AG09309 (cell line): Measurements from ENCODE around the gene LAMB3.

Source experiments
- DNase-seq: peaks from one replicate; pipeline ENCODE4 v3.0.0-alpha.2; 2010; ENCODE audit warnings: low read depth
- H3K4me3 ChIP-seq: 2 replicates; pipeline ENCODE4 v1.5.1; 2011; ENCODE audit warnings: mild to moderate bottlenecking, low read depth, low read length, moderate library complexity; ENCODE audit not compliant: control insufficient read depth
- TF ChIP-seq, protein P1 (sequence below): IDR thresholded peaks from 2 replicates; pipeline ENCODE4 v1.5.1; 2011; ENCODE audit warnings: mild to moderate bottlenecking, low read depth, low read length, inconsistent platforms; ENCODE audit not compliant: insufficient read depth, control insufficient read depth; ENCODE audit errors: missing control alignments

LAMB3 gene

DNA sequence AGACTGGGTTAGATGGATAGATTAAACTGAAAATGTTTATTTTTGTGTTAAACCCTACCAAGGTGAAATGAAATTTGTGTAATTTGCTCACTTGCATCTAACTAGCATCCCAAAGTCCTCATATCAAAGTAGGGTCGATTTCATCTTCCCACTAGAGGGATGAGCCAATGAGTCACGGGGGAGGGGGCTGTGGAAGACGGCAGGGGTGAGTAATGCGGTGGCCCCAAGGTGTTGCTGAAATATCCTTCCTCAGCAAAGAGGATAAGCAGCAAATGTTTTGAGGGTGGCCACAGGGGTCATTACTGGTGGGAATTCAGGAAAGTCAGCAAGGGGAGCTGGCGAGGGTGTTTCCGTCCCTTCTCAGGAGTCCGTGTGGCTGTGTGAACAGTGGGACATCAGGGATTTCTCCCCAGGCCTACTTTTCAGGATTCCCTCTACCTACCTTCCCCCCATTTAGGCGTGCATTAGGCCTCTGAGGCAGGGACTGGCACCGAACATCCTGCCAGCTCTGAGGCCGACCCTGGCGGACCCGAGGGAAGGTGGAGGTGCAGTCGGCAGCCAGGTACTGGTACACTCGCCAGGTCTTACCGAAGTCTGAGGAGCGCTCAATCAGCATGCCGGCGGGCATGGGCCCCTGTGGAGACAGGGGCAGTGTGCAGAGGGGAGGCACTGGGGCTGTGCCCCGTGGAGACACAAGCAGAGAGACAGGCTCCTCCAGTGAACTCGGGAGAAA lies 18.1 kb downstream of the LAMB3 start:
- no peak for DNase-seq
- no peak overlapping the region for H3K4me3 ChIP-seq
- TF ChIP-seq, protein P1, sequence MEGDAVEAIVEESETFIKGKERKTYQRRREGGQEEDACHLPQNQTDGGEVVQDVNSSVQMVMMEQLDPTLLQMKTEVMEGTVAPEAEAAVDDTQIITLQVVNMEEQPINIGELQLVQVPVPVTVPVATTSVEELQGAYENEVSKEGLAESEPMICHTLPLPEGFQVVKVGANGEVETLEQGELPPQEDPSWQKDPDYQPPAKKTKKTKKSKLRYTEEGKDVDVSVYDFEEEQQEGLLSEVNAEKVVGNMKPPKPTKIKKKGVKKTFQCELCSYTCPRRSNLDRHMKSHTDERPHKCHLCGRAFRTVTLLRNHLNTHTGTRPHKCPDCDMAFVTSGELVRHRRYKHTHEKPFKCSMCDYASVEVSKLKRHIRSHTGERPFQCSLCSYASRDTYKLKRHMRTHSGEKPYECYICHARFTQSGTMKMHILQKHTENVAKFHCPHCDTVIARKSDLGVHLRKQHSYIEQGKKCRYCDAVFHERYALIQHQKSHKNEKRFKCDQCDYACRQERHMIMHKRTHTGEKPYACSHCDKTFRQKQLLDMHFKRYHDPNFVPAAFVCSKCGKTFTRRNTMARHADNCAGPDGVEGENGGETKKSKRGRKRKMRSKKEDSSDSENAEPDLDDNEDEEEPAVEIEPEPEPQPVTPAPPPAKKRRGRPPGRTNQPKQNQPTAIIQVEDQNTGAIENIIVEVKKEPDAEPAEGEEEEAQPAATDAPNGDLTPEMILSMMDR: no peak

DNA sequence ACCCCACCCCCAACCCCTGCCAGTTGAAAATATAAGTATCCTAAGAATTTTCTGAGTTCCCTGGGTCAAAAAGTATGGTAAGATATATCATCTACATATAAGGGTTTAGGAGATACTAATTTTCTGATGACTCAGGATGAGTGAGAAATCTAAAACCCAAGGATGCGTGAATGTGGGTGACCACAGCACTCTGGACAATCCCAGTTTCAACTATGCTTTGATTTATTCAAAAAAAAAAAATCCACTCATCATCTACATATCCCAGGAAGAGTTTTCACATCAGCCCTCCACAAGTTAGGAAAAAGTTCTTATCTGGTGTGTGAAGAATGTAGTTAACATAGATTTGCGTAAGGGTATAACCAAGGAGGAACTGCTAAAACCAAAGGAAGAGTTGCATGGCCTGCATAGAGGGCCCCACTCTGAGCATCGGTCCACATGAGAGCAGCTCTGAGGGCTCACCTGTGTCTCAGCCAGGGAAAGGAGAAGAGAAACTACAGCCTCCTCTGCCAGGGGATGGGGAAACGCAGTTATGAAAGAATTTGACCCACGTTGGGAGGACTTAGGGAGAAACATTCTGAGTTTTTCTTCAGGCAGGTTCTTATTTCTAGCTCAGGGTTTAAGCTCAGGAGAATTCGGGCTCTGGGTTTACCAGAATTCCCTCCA lies 18.8 kb downstream of the LAMB3 start:
- H3K4me3 ChIP-seq: no peak overlapping the region
- no peak for DNase-seq
- TF ChIP-seq, protein P1: no peak

DNA sequence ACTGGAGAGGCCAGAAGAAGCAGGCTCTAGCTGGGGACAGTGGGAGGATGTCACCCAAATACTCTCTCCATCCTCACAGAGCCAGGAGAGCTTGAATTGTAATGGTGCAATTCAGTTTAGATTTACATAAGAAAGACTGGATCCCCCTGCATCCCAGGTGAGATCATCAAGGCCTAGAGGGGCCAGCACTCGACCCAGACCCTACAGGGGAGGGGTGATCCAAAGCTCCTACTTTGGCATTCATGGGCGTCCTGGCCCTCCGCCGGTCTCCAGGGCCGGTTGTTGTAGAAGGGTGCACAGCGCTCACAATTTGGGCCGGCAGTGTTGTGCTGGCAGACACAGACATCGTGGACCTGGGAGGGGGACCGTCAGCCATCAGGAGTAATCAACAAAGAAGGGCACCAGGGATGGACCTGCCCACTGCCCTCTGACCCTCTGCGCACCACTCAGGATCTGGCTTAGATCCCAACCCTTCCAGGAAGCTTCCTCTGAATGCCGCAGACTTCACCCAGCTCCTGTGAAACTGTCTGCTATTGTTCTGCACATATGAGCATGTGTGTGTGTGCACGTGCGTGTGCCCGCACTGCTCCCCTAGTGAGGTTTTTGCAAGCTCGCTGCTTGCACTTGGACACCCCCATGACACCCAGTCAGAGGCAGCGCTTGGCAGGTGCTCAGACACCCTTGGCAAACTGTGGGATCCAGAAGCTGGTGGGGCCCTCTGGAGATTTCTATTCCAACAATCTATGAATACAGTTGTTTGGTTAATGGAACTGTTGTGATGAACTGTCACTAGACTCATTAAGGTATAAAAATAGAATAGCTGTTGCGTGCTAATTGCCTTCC lies 21.6 kb downstream of the LAMB3 start:
- DNase-seq: no peak
- TF ChIP-seq, protein P1: no peak
- H3K4me3 ChIP-seq: no peak overlapping the region

DNA sequence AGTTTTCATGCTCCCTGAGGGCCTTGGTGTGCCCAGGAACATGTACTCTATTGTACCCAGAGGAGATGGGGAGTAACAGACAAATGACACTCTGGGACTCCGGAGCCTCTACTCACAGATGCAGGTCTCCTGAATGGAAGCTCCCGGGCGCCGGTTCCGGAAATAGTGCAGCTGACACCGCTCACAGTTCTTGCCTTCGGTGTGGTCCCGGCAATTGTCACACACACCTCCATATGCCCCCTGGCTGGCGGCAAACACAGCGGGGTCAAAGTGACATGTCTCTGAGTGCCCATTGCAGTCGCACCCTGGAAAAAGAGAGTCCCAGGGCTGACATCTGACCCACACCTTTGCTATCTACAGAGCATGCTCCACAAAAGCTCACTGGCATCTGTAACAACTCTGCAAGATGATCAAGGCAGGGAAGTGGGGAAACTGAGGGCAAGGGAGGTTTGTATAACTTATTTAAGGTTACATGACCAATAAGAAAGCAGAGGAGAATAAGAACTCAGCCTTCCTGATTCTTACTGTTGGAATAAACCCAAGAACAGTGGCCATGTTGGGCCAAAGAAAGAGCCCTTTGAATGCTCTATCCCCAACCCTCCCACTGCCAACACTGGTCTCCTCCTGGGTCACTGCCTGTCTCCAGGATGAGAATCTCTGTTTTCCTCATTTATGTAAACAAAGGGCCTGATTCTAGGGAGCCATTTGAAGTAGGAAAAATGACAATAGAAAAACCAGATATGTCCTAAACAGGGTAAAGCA lies 22.4 kb downstream of the LAMB3 start:
- TF ChIP-seq, protein P1: no peak
- DNase-seq: no peak
- H3K4me3 ChIP-seq: no peak overlapping the region

DNA sequence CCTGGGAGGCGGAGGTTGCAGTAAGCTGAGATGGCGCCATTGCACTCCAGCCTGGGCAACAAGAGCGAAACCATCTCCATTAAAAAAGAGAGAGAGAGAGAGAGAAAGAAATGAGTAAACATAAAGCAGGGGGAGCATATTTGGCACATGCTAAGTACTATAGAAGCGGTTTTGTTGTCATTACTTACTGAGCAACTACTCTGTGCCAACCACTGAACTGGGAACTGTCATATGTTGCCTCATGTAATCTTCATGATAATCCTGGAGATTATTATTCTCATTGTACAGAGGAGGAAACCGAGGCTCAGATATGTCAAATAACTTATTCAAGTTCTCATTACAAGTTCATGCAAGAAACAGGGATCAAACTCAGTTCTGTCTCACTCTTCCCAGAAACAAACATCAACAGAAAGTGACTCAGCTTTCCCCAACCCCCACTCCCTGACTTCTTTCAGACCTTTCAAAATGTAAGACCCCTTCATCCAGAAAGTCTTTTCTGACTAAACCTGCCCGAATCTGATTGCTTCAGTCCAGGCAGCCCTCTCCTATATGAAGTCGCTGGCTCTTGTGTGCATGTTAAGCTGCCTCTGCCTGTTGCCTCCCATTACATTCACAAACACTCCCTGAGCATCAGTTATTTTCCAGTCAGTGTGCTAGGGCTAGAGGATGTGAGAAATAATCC lies 23.5 kb downstream of the LAMB3 start:
- no peak overlapping the region for H3K4me3 ChIP-seq
- no peak for DNase-seq
- TF ChIP-seq, protein P1: no peak

DNA sequence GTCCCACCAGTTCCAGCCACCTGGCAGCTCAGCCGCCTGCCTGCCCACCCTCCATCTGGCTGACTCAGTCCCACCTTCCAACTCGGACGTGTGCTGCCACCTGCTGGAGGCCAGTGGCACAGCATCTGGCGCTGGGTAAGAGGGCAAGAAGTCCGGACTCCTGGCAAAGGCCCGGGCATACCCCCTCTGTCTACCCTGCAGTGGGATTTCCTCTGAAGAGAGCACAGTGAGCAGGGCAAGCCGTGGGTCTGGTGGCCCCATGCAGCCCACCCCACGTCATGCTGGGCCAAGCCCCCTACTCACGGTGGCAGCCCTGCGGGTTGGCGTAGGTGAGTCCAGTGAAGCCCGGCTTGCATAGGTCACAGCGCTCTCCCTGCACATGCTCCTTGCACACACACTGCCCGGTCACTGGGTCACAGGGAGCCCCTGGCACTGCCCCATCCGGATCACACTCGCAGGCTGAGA lies 24.5 kb downstream of the LAMB3 start:
- H3K4me3 ChIP-seq: no peak overlapping the region
- DNase-seq: no peak
- TF ChIP-seq, protein P1: peak; percentile 99
